Lung (tissue), 12 donors: ENCODE measurements around the gene PTCH2. TPM values are rescaled to one million over a fixed set of nuclear protein-coding genes. Genes with fewer than 3 reads are reported as not detected.
"Not testable (repeated sequence)": the region's sequence is repeated elsewhere in the genome, so short reads cannot be mapped to it uniquely, and the experiment has no call there.

Source experiments
- ATAC-seq: fragments of 200-7000 bp; cut with Tn5 transposase; one replicate; pipeline ENCODE4 v1.9.1; 2020; ENCODE audit warnings: moderate number of reproducible peaks; ENCODE audit not compliant: insufficient read depth, low FRiP score
- DNase-seq, 3 donors: peaks; one replicate each; pipeline ENCODE4 v3.0.0-alpha.2; 2013 to 2017
- H3K27ac ChIP-seq, 2 donors: one replicate each; pipeline ENCODE4 v1.5.1; 2013; ENCODE audit warnings: mild to moderate bottlenecking in 2 of 2, moderate library complexity in 2 of 2, control low read depth in 1 of 2, inconsistent platforms in 1 of 2, low read depth in 1 of 2, low read length in 1 of 2
- H3K27me3 ChIP-seq, 3 donors: one replicate each; pipeline ENCODE4 v1.5.1; 2013; ENCODE audit warnings: low read length in 2 of 3; ENCODE audit not compliant: control insufficient read depth in 3 of 3, insufficient read depth in 3 of 3
- H3K36me3 ChIP-seq, 4 donors: one replicate each; pipeline ENCODE4 v1.5.1; 2013; ENCODE audit warnings: low read length in 4 of 4, mild to moderate bottlenecking in 1 of 4, moderate library complexity in 1 of 4; ENCODE audit not compliant: control insufficient read depth in 4 of 4, insufficient read depth in 4 of 4
- H3K4me1 ChIP-seq, 5 donors: one replicate each; pipeline ENCODE4 v1.5.1; 2013; ENCODE audit warnings: low read length in 5 of 5, mild to moderate bottlenecking in 2 of 5, moderate library complexity in 1 of 5; ENCODE audit not compliant: control insufficient read depth in 5 of 5, insufficient read depth in 5 of 5
- H3K4me3 ChIP-seq: one replicate; pipeline ENCODE4 v1.5.1; 2013; ENCODE audit warnings: mild to moderate bottlenecking, control low read depth, moderate library complexity
- H3K9ac ChIP-seq, 2 donors: one replicate each; pipeline ENCODE4 v1.5.1; 2013; ENCODE audit warnings: low read length in 2 of 2, control low read depth in 1 of 2; ENCODE audit not compliant: insufficient read depth in 1 of 2
- H3K9me3 ChIP-seq, 4 donors: one replicate each; pipeline ENCODE4 v1.5.1; 2013; ENCODE audit warnings: low read length in 3 of 4, mild to moderate bottlenecking in 1 of 4, moderate library complexity in 1 of 4; ENCODE audit not compliant: control insufficient read depth in 4 of 4, insufficient read depth in 3 of 4
- CTCF ChIP-seq: IDR thresholded peaks from 2 replicates; pipeline ENCODE4 v1.5.1; 2012; ENCODE audit warnings: mild to moderate bottlenecking; ENCODE audit errors: control extremely low read depth, extremely low read depth
- WGBS, 2 donors: extraction: QIAGEN DNeasy Blood & Tissue Kit; methylation state at CpG; one replicate each; pipeline ENCODE4 v1.1.7; 2013; 5-methylcytosine and 5-hydroxymethylcytosine counted together
- polyA plus RNA-seq, 2 donors: library from polyadenylated mRNA; stranded (reverse); fragments of 200-250 nt; gene quantifications; one replicate each; pipeline ENCODE4 v1.2.1, GENCODE V29; 2013
- total RNA-seq, 2 donors: library from RNA; depleted of rRNA in 1 of 2; stranded (reverse); fragments of >200 nt in 1 of 2; gene quantifications; one replicate each; pipeline ENCODE4 v1.2.1, GENCODE V29; 2014 to 2021
- donor health status: control.
- donor health status: control.
- donor health status: Bipolar disorder and iron deficiency.
- donor health status: healthy.
- donor health status: DM: yes; HTN: yes; CAD: no.

PTCH2 gene
- total and polyA plus RNA-seq, 4 donors = 0.37 to 1.7 (median 0.66) TPM

GRCh38 chr1:44819196-44819607, 23.9 kb downstream of the PTCH2 start:
- peak overlapping the region; percentile 17 for H3K4me3 ChIP-seq
- DNase-seq (peak in 1 of 3 donors; percentile 72), ATAC-seq (no peak)
- no peaks in the 10 kb centered on the region for H3K27me3 ChIP-seq
- TF ChIP-seq CTCF = no peak
- H3K36me3 ChIP-seq = no peaks in the 10 kb centered on the region
- 0 to 1% methylated on average over 13 of the region's 13 CpGs for WGBS, 2 donors
- H3K27ac ChIP-seq = peak overlapping the region; percentile 89 to 100
- H3K9me3 ChIP-seq = no peaks in the 10 kb centered on the region
- H3K4me1 ChIP-seq = peaks cover 0 to 19% (median 4%) of the 10 kb centered on the region in 5 donors
- H3K9ac ChIP-seq = peak overlapping the region; percentile 28 to 97

- DNase-seq (no peak), ATAC-seq (no peak)
- H3K9me3 ChIP-seq = no peaks in the 10 kb centered on the region
- WGBS, 2 donors = 95 to 96% methylated on average over 11 of the region's 11 CpGs
- no peaks in the 10 kb centered on the region for H3K27me3 ChIP-seq
- H3K4me1 ChIP-seq = peaks cover 0 to 30% (median 10%) of the 10 kb centered on the region in 5 donors
- no peak overlapping the region for H3K27ac ChIP-seq
- TF ChIP-seq CTCF = no peak
- H3K4me3 ChIP-seq = no peak overlapping the region
- no peak overlapping the region for H3K9ac ChIP-seq
- H3K36me3 ChIP-seq = no peaks in the 10 kb centered on the region
These were observed 25.1 kb downstream of the PTCH2 start for GRCh38 chr1:44817771-44818495.

DNA sequence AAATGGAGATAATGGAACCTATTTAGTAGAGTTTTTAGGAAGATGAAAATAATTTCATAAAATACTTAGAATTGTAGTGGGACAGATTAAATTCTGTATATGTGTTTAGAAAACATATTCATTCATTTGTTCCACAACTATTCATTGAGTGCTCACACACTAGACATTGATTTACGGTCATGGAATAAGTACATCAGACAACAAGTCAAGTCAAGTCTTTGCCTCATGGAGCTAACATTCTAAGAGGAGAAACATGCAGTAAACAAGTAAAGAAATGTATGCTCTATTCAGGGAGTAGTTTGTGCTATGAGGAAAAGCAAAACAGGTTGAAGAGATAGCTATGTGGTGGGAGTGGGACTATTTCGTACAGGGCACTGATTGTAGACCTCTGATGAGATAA, 25.7 kb downstream of the PTCH2 start:
- no peaks in the 10 kb centered on the region for H3K27me3 ChIP-seq
- WGBS, 2 donors = 94 to 97% methylated on average over 2 of the region's 2 CpGs
- H3K36me3 ChIP-seq = no peaks in the 10 kb centered on the region
- DNase-seq (no peak), ATAC-seq (no peak)
- H3K4me3 ChIP-seq = no peak overlapping the region
- H3K9me3 ChIP-seq = no peaks in the 10 kb centered on the region
- no peak overlapping the region for H3K27ac ChIP-seq
- TF ChIP-seq CTCF = no peak
- H3K9ac ChIP-seq = no peak overlapping the region
- peaks cover 0 to 33% (median 12%) of the 10 kb centered on the region in 5 donors for H3K4me1 ChIP-seq

DNA sequence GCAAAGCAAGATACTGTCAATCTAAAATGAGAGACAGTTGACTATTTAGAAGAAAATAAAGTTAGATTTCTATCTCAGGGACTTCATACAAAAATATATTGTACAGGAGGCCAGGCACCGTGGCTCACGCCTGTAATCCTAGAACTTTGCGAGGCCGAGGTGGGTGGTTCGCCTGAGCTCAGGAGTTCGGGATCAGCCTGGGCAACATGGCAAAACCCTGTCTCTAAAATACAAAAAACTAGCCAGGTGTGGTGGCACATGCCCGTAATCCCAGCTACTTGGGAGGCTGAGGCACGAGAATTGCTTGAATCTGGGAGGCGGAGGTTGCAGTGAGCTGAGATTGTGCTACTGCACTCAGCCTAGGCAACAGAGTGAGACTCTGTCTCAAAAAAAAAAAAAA, 27.1 kb downstream of the PTCH2 start:
- ATAC-seq, H3K27me3 ChIP-seq, H3K9me3 ChIP-seq, H3K9ac ChIP-seq, H3K27ac ChIP-seq, H3K4me3 ChIP-seq, DNase-seq, H3K36me3 ChIP-seq: not testable (repeated sequence)
- H3K4me1 ChIP-seq = peaks cover 0 to 33% (median 12%) of the 10 kb centered on the region in 5 donors
- 94 to 98% methylated on average over 9 of the region's 9 CpGs for WGBS, 2 donors
